Testis (tissue), 2 donors: ENCODE measurements around the gene PUM1.

Experiments
- POLR2A ChIP-seq: fragments of 450-650 bp; IDR thresholded peaks from one replicate; pipeline ENCODE4 v1.6.1; 2017; ENCODE audit warnings: antibody characterized with exemption, mild to moderate bottlenecking, moderate library complexity
- TF ChIP-seq, protein P1 (sequence below), 3 experiments: fragments of 450-650 bp in 2 of 3; fragments of 200-600 bp in 1 of 3; sonication (generic) in 1 of 3; IDR thresholded peaks; one replicate each; pipeline ENCODE4 v1.5.1; 2016 to 2019; ENCODE audit warnings: antibody characterized with exemption in 3 of 3, mild to moderate bottlenecking in 2 of 3, moderate library complexity in 1 of 3

- no peak for TF ChIP-seq POLR2A
- TF ChIP-seq, protein P1, sequence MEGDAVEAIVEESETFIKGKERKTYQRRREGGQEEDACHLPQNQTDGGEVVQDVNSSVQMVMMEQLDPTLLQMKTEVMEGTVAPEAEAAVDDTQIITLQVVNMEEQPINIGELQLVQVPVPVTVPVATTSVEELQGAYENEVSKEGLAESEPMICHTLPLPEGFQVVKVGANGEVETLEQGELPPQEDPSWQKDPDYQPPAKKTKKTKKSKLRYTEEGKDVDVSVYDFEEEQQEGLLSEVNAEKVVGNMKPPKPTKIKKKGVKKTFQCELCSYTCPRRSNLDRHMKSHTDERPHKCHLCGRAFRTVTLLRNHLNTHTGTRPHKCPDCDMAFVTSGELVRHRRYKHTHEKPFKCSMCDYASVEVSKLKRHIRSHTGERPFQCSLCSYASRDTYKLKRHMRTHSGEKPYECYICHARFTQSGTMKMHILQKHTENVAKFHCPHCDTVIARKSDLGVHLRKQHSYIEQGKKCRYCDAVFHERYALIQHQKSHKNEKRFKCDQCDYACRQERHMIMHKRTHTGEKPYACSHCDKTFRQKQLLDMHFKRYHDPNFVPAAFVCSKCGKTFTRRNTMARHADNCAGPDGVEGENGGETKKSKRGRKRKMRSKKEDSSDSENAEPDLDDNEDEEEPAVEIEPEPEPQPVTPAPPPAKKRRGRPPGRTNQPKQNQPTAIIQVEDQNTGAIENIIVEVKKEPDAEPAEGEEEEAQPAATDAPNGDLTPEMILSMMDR (IDR thresholded peaks at IDR 0.05): no peak
Measured at GRCh38 chr1:30933874-30934252, 131.7 kb downstream of the PUM1 start.
